GM12878 (cell line): Measurements from ENCODE around the gene MTO1. TPM values are rescaled to one million over a fixed set of nuclear protein-coding genes. Genes with fewer than 3 reads are reported as not detected.

Experiments
- ATF7 ChIP-seq: fragments of 450-650 bp; IDR thresholded peaks from 2 replicates; pipeline ENCODE4 v1.6.1; 2016; ENCODE audit warnings: low read depth, mild to moderate bottlenecking
- DPF2 ChIP-seq: fragments of 450-650 bp; IDR thresholded peaks from 2 replicates; pipeline ENCODE4 v1.6.1; 2017; ENCODE audit warnings: mild to moderate bottlenecking
- ELK1 ChIP-seq: IDR thresholded peaks from 2 replicates; pipeline ENCODE4 v1.6.1; 2012; ENCODE audit warnings: low read depth, low read length, improper control_type of control experiment
- EZH2 ChIP-seq: IDR thresholded peaks from 2 replicates; pipeline ENCODE4 v1.6.1; 2012; ENCODE audit warnings: low read depth, mild to moderate bottlenecking, control low read depth, inconsistent platforms, low read length, borderline replicate concordance; ENCODE audit not compliant: control insufficient read depth
- GABPA ChIP-seq: IDR thresholded peaks from 2 replicates; pipeline ENCODE4 v1.6.1; 2014; ENCODE audit warnings: antibody characterized with exemption, low read depth, mild to moderate bottlenecking, inconsistent platforms
- HDAC2 ChIP-seq: fragments of 200-600 bp; sonication (generic); IDR thresholded peaks from 2 replicates; pipeline ENCODE4 v1.6.1; 2017
- HDGF ChIP-seq: fragments of 450-650 bp; IDR thresholded peaks from 2 replicates; pipeline ENCODE4 v1.6.1; 2016; ENCODE audit warnings: antibody characterized with exemption
- IRF3 ChIP-seq: fragments of 450-650 bp; IDR thresholded peaks from 2 replicates; pipeline ENCODE4 v1.6.1; 2014; ENCODE audit warnings: mild to moderate bottlenecking
- MYB ChIP-seq: fragments of 150-350 bp; IDR thresholded peaks from 2 replicates; pipeline ENCODE4 v1.6.1; 2014; ENCODE audit warnings: mild to moderate bottlenecking, low read depth, low read length, borderline replicate concordance
- POLR2A ChIP-seq: IDR thresholded peaks from 2 replicates; pipeline ENCODE4 v1.6.1; 2011; ENCODE audit warnings: low read depth, mild to moderate bottlenecking, low read length
- POLR2AphosphoS5 ChIP-seq: IDR thresholded peaks from 2 replicates; pipeline ENCODE4 v1.6.1; 2011; ENCODE audit warnings: mild to moderate bottlenecking, low read length, inconsistent platforms
- RAD21 ChIP-seq: IDR thresholded peaks from 2 replicates; pipeline ENCODE4 v1.6.1; 2011; ENCODE audit warnings: mild to moderate bottlenecking, low read depth, low read length, moderate library complexity; ENCODE audit not compliant: insufficient read depth
- SIX5 ChIP-seq: IDR thresholded peaks from 2 replicates; pipeline ENCODE4 v1.6.1; 2011; ENCODE audit warnings: mild to moderate bottlenecking, low read depth, low read length, moderate library complexity; ENCODE audit not compliant: severe bottlenecking
- SREBF1 ChIP-seq: IDR thresholded peaks from 2 replicates; pipeline ENCODE4 v1.6.1; 2012; ENCODE audit warnings: mild to moderate bottlenecking, low read length
- STAT3 ChIP-seq: IDR thresholded peaks from 2 replicates; pipeline ENCODE4 v1.6.1; 2011; ENCODE audit warnings: low read depth, low read length, improper control_type of control experiment
- TCF12 ChIP-seq: IDR thresholded peaks from 2 replicates; pipeline ENCODE4 v1.6.1; 2011; ENCODE audit warnings: low read depth, mild to moderate bottlenecking, low read length
- YBX1 ChIP-seq: fragments of 450-650 bp; IDR thresholded peaks from 2 replicates; pipeline ENCODE4 v1.6.1; 2016; ENCODE audit warnings: antibody characterized with exemption
- YY1 ChIP-seq: IDR thresholded peaks from 2 replicates; pipeline ENCODE4 v1.6.1; 2011; ENCODE audit warnings: low read depth, mild to moderate bottlenecking, low read length
- ZNF384 ChIP-seq: IDR thresholded peaks from 2 replicates; pipeline ENCODE4 v1.6.1; 2012; ENCODE audit warnings: low read depth, mild to moderate bottlenecking, low read length, improper control_type of control experiment, borderline replicate concordance
- polyA plus RNA-seq, 11 experiments: library from polyadenylated mRNA; depleted of rRNA in 4 of 11; unstranded in 6 of 11; stranded (reverse) in 5 of 11; fragments of >200 nt; fragmentation: Nextera tagmentation in 4 of 11; fragmentation: Illumina TruSeq in 1 of 11; extraction: Ambion mirVana in 4 of 11; extraction: Trizol in 1 of 11; gene quantifications; 1 replicate in 1 of 11; 2 replicates in 10 of 11; pipeline versions ENCODE4 v1.2.1 to v1.2.3, GENCODE V29; 2011 to 2016; ENCODE audit warnings: inconsistent platforms in 2 of 11, missing spikeins in 2 of 11, low read depth in 1 of 11
- total RNA-seq, 4 experiments: library from RNA; depleted of rRNA in 3 of 4; stranded (reverse); fragments of >200 nt in 3 of 4; fragmentation: Illumina TruSeq in 1 of 4; extraction: Trizol in 1 of 4; gene quantifications; 2 replicates each; pipeline versions ENCODE4 v1.2.1 to v1.2.3, GENCODE V29; 2013 to 2021
- TF ChIP-seq, protein P1 (sequence below): fragments of 450-650 bp; IDR thresholded peaks from 2 replicates; pipeline ENCODE4 v1.6.1; 2016; ENCODE audit warnings: mild to moderate bottlenecking, moderate library complexity, borderline replicate concordance
- TF ChIP-seq, protein P2 (sequence below): IDR thresholded peaks from 2 replicates; pipeline ENCODE4 v1.6.1; 2012; ENCODE audit warnings: improper control_type of control experiment, low read depth, low read length; ENCODE audit not compliant: insufficient replicate concordance

Gene MTO1
- total and polyA plus RNA-seq, 10 of the 15 experiments (the other 5 are each of a cell fraction or from before 2014, with no cell fraction given) = 24.8 to 53.6 (median 33.1) TPM

- TF ChIP-seq SIX5 = no peak
- TF ChIP-seq, protein P1, sequence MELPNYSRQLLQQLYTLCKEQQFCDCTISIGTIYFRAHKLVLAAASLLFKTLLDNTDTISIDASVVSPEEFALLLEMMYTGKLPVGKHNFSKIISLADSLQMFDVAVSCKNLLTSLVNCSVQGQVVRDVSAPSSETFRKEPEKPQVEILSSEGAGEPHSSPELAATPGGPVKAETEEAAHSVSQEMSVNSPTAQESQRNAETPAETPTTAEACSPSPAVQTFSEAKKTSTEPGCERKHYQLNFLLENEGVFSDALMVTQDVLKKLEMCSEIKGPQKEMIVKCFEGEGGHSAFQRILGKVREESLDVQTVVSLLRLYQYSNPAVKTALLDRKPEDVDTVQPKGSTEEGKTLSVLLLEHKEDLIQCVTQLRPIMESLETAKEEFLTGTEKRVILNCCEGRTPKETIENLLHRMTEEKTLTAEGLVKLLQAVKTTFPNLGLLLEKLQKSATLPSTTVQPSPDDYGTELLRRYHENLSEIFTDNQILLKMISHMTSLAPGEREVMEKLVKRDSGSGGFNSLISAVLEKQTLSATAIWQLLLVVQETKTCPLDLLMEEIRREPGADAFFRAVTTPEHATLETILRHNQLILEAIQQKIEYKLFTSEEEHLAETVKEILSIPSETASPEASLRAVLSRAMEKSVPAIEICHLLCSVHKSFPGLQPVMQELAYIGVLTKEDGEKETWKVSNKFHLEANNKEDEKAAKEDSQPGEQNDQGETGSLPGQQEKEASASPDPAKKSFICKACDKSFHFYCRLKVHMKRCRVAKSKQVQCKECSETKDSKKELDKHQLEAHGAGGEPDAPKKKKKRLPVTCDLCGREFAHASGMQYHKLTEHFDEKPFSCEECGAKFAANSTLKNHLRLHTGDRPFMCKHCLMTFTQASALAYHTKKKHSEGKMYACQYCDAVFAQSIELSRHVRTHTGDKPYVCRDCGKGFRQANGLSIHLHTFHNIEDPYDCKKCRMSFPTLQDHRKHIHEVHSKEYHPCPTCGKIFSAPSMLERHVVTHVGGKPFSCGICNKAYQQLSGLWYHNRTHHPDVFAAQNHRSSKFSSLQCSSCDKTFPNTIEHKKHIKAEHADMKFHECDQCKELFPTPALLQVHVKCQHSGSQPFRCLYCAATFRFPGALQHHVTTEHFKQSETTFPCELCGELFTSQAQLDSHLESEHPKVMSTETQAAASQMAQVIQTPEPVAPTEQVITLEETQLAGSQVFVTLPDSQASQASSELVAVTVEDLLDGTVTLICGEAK = no peak
- TF ChIP-seq STAT3 = no peak
- no peak; the same call in 1 of the 2 replicates for TF ChIP-seq TCF12
- TF ChIP-seq YBX1 = no peak
- peak; percentile 42 for TF ChIP-seq DPF2
- no peak for TF ChIP-seq ZNF384
- no peak for TF ChIP-seq POLR2A
- TF ChIP-seq YY1 = no peak
- TF ChIP-seq ELK1 = no peak
- no peak for TF ChIP-seq GABPA
- TF ChIP-seq IRF3 = no peak
- TF ChIP-seq RAD21 = no peak
- TF ChIP-seq, protein P2, sequence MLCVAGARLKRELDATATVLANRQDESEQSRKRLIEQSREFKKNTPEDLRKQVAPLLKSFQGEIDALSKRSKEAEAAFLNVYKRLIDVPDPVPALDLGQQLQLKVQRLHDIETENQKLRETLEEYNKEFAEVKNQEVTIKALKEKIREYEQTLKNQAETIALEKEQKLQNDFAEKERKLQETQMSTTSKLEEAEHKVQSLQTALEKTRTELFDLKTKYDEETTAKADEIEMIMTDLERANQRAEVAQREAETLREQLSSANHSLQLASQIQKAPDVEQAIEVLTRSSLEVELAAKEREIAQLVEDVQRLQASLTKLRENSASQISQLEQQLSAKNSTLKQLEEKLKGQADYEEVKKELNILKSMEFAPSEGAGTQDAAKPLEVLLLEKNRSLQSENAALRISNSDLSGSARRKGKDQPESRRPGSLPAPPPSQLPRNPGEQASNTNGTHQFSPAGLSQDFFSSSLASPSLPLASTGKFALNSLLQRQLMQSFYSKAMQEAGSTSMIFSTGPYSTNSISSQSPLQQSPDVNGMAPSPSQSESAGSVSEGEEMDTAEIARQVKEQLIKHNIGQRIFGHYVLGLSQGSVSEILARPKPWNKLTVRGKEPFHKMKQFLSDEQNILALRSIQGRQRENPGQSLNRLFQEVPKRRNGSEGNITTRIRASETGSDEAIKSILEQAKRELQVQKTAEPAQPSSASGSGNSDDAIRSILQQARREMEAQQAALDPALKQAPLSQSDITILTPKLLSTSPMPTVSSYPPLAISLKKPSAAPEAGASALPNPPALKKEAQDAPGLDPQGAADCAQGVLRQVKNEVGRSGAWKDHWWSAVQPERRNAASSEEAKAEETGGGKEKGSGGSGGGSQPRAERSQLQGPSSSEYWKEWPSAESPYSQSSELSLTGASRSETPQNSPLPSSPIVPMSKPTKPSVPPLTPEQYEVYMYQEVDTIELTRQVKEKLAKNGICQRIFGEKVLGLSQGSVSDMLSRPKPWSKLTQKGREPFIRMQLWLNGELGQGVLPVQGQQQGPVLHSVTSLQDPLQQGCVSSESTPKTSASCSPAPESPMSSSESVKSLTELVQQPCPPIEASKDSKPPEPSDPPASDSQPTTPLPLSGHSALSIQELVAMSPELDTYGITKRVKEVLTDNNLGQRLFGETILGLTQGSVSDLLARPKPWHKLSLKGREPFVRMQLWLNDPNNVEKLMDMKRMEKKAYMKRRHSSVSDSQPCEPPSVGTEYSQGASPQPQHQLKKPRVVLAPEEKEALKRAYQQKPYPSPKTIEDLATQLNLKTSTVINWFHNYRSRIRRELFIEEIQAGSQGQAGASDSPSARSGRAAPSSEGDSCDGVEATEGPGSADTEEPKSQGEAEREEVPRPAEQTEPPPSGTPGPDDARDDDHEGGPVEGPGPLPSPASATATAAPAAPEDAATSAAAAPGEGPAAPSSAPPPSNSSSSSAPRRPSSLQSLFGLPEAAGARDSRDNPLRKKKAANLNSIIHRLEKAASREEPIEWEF = no peak
- no peak for TF ChIP-seq HDGF
- TF ChIP-seq POLR2AphosphoS5 = no peak; the same call in 1 of the 2 replicates
- no peak for TF ChIP-seq EZH2
- TF ChIP-seq HDAC2 = no peak
- TF ChIP-seq SREBF1 = no peak
- TF ChIP-seq MYB = no peak
- 0 out of 2 replicates have a peak, but pooled peaks have one; percentile 15 for TF ChIP-seq ATF7
These were observed 59.9 kb downstream of the MTO1 start (continued) for GRCh38 chr6:73521351-73521985.
